K562 (cell line): ENCODE results near the gene COL4A1. TPM values are rescaled to one million over a fixed set of nuclear protein-coding genes. Genes with fewer than 3 reads are reported as not detected.

Experiments
- ATAC-seq: fragments of 200-7000 bp; cut with Tn5 transposase; 3 replicates; pipeline ENCODE4 v1.9.1; 2020; ENCODE audit warnings: moderate library complexity
- BruUV-seq: library from RNA; stranded (reverse); fragments of 400-500 nt; replicated peaks from 2 replicates; lab custom pipeline; 2021; lab: Mats Ljungman, UMichigan
- CTCF ChIA-PET: fragments of 300-600 bp; formaldehyde crosslinking; extraction: SDS; loops from one replicate; lab custom pipeline; 2021; ENCODE audit warnings: low intra/inter-chr PET ratio; lab: Yijun Ruan, JAX
- POLR2A ChIA-PET: fragments of 300-600, 350-650 bp; sonication (Branson Sonifier 250); formaldehyde crosslinking; extraction: SDS; loops from one replicate; lab custom pipeline; 2021; ENCODE audit warnings: antibody characterized with exemption, inconsistent platforms; lab: Yijun Ruan, JAX
- DNase-seq, 4 experiments: peaks; one replicate each; pipeline versions ENCODE4 v3.0.0 to v3.0.0-alpha.2; 2011 to 2018; ENCODE audit warnings: low spot score in 3 of 4, mixed read lengths in 3 of 4; ENCODE audit errors: extremely low read depth in 1 of 4
- FAIRE-seq: peaks from 2 replicates; lab custom pipeline; 2011; peaks lifted over from hg19 to GRCh38; lab: Jason Lieb, UNC
- H2AFZ ChIP-seq: 2 replicates; pipeline ENCODE4 v1.6.0; 2011; ENCODE audit warnings: low read depth, low read length, control low read depth, inconsistent platforms
- H3K27ac ChIP-seq: fragments of 200-600 bp; 3 replicates; pipeline ENCODE4 v1.8.0; 2011; ENCODE audit warnings: low read depth, mild to moderate bottlenecking, control low read depth, inconsistent platforms, low read length, moderate library complexity, mixed read lengths; ENCODE audit errors: extremely low read depth
- H3K27me3 ChIP-seq, 2 experiments: fragments of 300-600 bp in 1 of 2; 2 replicates in 1 of 2; 3 replicates in 1 of 2; pipeline versions ENCODE4 v1.6.0 to v1.8.0; 2011; ENCODE audit warnings: inconsistent platforms in 2 of 2, low read length in 2 of 2, mild to moderate bottlenecking in 1 of 2, mixed read lengths in 1 of 2, moderate library complexity in 1 of 2; ENCODE audit not compliant: control insufficient read depth in 2 of 2, insufficient read depth in 2 of 2
- H3K36me3 ChIP-seq: fragments of 300-600 bp; 3 replicates; pipeline ENCODE4 v1.8.0; 2011; ENCODE audit warnings: mild to moderate bottlenecking, low read length, inconsistent platforms; ENCODE audit not compliant: control insufficient read depth, insufficient read depth
- H3K4me1 ChIP-seq, 2 experiments: fragments of 200-600 bp in 1 of 2; replicated peaks in 1 of 2; 2 replicates in 1 of 2; 3 replicates in 1 of 2; pipeline versions ENCODE4 v1.5.1 to v1.8.0; 2011; ENCODE audit warnings: inconsistent platforms in 2 of 2, low read length in 2 of 2, mild to moderate bottlenecking in 1 of 2, mixed read lengths in 1 of 2, moderate library complexity in 1 of 2; ENCODE audit not compliant: control insufficient read depth in 2 of 2, insufficient read depth in 2 of 2
- H3K4me2 ChIP-seq: 2 replicates; pipeline ENCODE4 v1.6.1; 2011; ENCODE audit warnings: low read length, control low read depth, inconsistent platforms, mixed read lengths; ENCODE audit not compliant: insufficient read depth
- H3K4me3 ChIP-seq: fragments of 200-600 bp; sonication (generic), shearing (Covaris generic); 2 replicates; pipeline ENCODE4 v1.5.1; 2016; ENCODE audit warnings: control low read depth, inconsistent platforms
- H3K79me2 ChIP-seq: fragments of 200-600 bp; 3 replicates; pipeline ENCODE4 v1.8.0; 2011; ENCODE audit warnings: low read length, inconsistent platforms; ENCODE audit not compliant: control insufficient read depth, insufficient read depth
- H3K9ac ChIP-seq, 2 experiments: 2 replicates each; pipeline versions ENCODE4 v1.6.0 to v1.6.1; 2011; ENCODE audit warnings: low read depth in 2 of 2, low read length in 2 of 2, control low read depth in 1 of 2, inconsistent platforms in 1 of 2, mild to moderate bottlenecking in 1 of 2, mixed read lengths in 1 of 2; ENCODE audit not compliant: insufficient read depth in 1 of 2
- H3K9me1 ChIP-seq: one replicate; pipeline ENCODE4 v1.6.0; 2011; ENCODE audit warnings: inconsistent platforms, mild to moderate bottlenecking, low read length, moderate library complexity; ENCODE audit not compliant: control insufficient read depth, insufficient read depth
- H3K9me3 ChIP-seq: replicated peaks from 2 replicates; pipeline ENCODE4 v1.5.1; 2011; ENCODE audit warnings: low read depth, low read length, inconsistent platforms; ENCODE audit not compliant: control insufficient read depth, insufficient read depth
- H4K20me1 ChIP-seq: replicated peaks from 2 replicates; pipeline ENCODE4 v1.6.1; 2011; ENCODE audit warnings: low read length, inconsistent platforms, mixed read lengths; ENCODE audit not compliant: control insufficient read depth, insufficient read depth
- ELF1 ChIP-seq: fragments of 200-800 bp; sonication (Bioruptor generic); IDR thresholded peaks from 2 replicates; pipeline ENCODE4 v1.6.1; 2016; ENCODE audit warnings: missing genetic modification characterization, missing compliant biosample characterization
- ELK1 ChIP-seq: sonication (generic); formaldehyde crosslinking; IDR thresholded peaks from 2 replicates; pipeline ENCODE4 v1.8.1; 2022; ENCODE audit warnings: missing genetic modification reagents
- MAZ ChIP-seq, 2 experiments: fragments of 450-650 bp in 1 of 2; sonication (generic) in 1 of 2; formaldehyde crosslinking; IDR thresholded peaks in 1 of 2; conservative IDR thresholded peaks in 1 of 2; 2 replicates each; pipeline versions ENCODE4 v1.4.0 to v1.5.0; 2020; ENCODE audit warnings: mild to moderate bottlenecking in 1 of 2, missing genetic modification reagents in 1 of 2
- MBD1 ChIP-seq: fragments of 250-450 bp; sonication (Bioruptor Pico); IDR thresholded peaks from 2 replicates; pipeline ENCODE4 v1.8.0; 2022; ENCODE audit warnings: inconsistent platforms
- NR2C2 ChIP-seq, 2 experiments: fragments of 200-800 bp in 1 of 2; sonication (Bioruptor generic) in 1 of 2; sonication (generic) in 1 of 2; formaldehyde crosslinking in 1 of 2; IDR thresholded peaks; 2 replicates each; pipeline versions ENCODE4 v1.6.1 to v1.8.0; 2016 to 2022; ENCODE audit warnings: mild to moderate bottlenecking in 1 of 2, missing compliant biosample characterization in 1 of 2, missing genetic modification characterization in 1 of 2, missing genetic modification reagents in 1 of 2
- PTBP1 ChIP-seq: fragments of 200-400 bp; formaldehyde crosslinking; IDR thresholded peaks from 2 replicates; pipeline ENCODE4 v1.6.1; 2017; ENCODE audit warnings: low read depth, low read length
- ZBTB43 ChIP-seq: sonication (generic); formaldehyde crosslinking; IDR thresholded peaks from 2 replicates; pipeline ENCODE4 v1.8.0; 2023; ENCODE audit warnings: mild to moderate bottlenecking, missing genetic modification reagents
- ZNF197 ChIP-seq: fragments of 200-800 bp; sonication (Bioruptor generic); IDR thresholded peaks from 2 replicates; pipeline ENCODE4 v1.6.1; 2016; ENCODE audit warnings: low read depth, missing genetic modification characterization, missing compliant biosample characterization
- WGBS: fragments of 100-300 bp; shearing (Covaris generic); methylation state at CpG from one replicate; pipeline ENCODE4 v1.1.6; 2016; ENCODE audit warnings: low coverage, mixed read lengths; ENCODE audit not compliant: insufficient coverage; ENCODE audit errors: missing lambda C conversion rate; 5-methylcytosine and 5-hydroxymethylcytosine counted together
- in situ Hi-C: fragments of 300-500 bp; cut with MboI; formaldehyde crosslinking; loops from 4 replicates; pipeline ENCODE4 v1.15.0; 2018; ENCODE audit warnings: inconsistent platforms, mixed read lengths
- intact Hi-C: fragments of 100-400 bp; cut with micrococcal nuclease; formaldehyde crosslinking; loops from 2 replicates; pipeline ENCODE4 v1.14.2; 2022
- polyA plus RNA-seq, 8 experiments: library from polyadenylated mRNA; depleted of rRNA in 4 of 8; stranded (reverse) in 5 of 8; unstranded in 3 of 8; fragments of >200 nt; fragmentation: Nextera tagmentation in 2 of 8; fragmentation: Illumina TruSeq in 1 of 8; extraction: Ambion mirVana in 2 of 8; extraction: Trizol in 1 of 8; gene quantifications; 2 replicates each; pipeline versions ENCODE4 v1.2.1 to v1.2.3, GENCODE V29; 2011 to 2014; ENCODE audit warnings: inconsistent platforms in 1 of 8, missing spikeins in 1 of 8
- total RNA-seq, 7 experiments: library from RNA; depleted of rRNA in 6 of 7; stranded (reverse); fragments of >200 nt in 6 of 7; fragmentation: Illumina TruSeq in 2 of 7; extraction: Trizol in 2 of 7; gene quantifications; 2 replicates each; pipeline versions ENCODE4 v1.2.1 to v1.2.3, GENCODE V29; 2011 to 2021; ENCODE audit warnings: low replicate concordance in 1 of 7
- TF ChIP-seq, protein P1 (sequence below): sonication (generic); formaldehyde crosslinking; IDR thresholded peaks from 2 replicates; pipeline ENCODE4 v1.8.0; 2022; ENCODE audit warnings: mild to moderate bottlenecking, low read depth, missing genetic modification reagents
- TF ChIP-seq, protein P2 (sequence below): conservative IDR thresholded peaks from 2 replicates; pipeline ENCODE4 v1.6.1; 2011; ENCODE audit warnings: low read depth, mild to moderate bottlenecking, low read length; ENCODE audit not compliant: control insufficient read depth

The COL4A1 gene
- total and polyA plus RNA-seq, 9 of the 15 experiments (the other 6 are each of a cell fraction or from before 2014, with no cell fraction given): 0.35 TPM; not detected in 8

- no peaks in the 10 kb centered on the region for H4K20me1 ChIP-seq
- H2AFZ ChIP-seq: no peak overlapping the region
Measured at GRCh38 chr13:110283736-110284517, 23.0 kb downstream of the COL4A1 start.

More at GRCh38 chr13:110283736-110284517, 23.0 kb downstream of the COL4A1 start:
- ChIA-PET POLR2A (interaction anchor here (0.6 kb wide), 1 partner anchor 10 kb away, joined by 3 read pairs; no protein-coding TSS in a partner anchor), CTCF (no interaction called here)
- no peak for ATAC-seq
- Histone ChIP-seq H3K27me3 (peaks cover 0 to 7% of the 10 kb centered on the region in 2 experiments; a peak in 2 of 5 replicates), H3K9ac (no peak overlapping the region), H3K9me1 (no peaks in the 10 kb centered on the region), H3K27ac (no peak overlapping the region), H3K4me1 (no peaks in the 10 kb centered on the region), H3K4me3 (no peak overlapping the region), H3K9me3 (no peaks in the 10 kb centered on the region), H3K79me2 (no peaks in the 10 kb centered on the region), H3K4me2 (no peak overlapping the region), H3K36me3 (no peaks in the 10 kb centered on the region)
- TF ChIP-seq MAZ (CRISPR knock-in tag; conservative IDR thresholded peaks at IDR 0.05 in 1 of 2, IDR thresholded peaks at IDR 0.05 in 1 of 2) (no peak), ZNF197 (CRISPR knock-in tag) (no peak), ELK1 (CRISPR knock-in tag) (no peak), NR2C2 (CRISPR knock-in tag; IDR thresholded peaks at IDR 0.05) (no peak), NR2C2 (tag; IDR thresholded peaks at IDR 0.05) (no peak), MBD1 (CRISPR knock-in tag) (no peak), ZBTB43 (CRISPR knock-in tag) (no peak), PTBP1 (no peak), ELF1 (tag) (no peak)
- TF ChIP-seq, protein P1, sequence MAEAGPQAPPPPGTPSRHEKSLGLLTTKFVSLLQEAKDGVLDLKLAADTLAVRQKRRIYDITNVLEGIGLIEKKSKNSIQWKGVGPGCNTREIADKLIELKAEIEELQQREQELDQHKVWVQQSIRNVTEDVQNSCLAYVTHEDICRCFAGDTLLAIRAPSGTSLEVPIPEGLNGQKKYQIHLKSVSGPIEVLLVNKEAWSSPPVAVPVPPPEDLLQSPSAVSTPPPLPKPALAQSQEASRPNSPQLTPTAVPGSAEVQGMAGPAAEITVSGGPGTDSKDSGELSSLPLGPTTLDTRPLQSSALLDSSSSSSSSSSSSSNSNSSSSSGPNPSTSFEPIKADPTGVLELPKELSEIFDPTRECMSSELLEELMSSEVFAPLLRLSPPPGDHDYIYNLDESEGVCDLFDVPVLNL (CRISPR knock-in tag): no peak
- TF ChIP-seq, protein P2, sequence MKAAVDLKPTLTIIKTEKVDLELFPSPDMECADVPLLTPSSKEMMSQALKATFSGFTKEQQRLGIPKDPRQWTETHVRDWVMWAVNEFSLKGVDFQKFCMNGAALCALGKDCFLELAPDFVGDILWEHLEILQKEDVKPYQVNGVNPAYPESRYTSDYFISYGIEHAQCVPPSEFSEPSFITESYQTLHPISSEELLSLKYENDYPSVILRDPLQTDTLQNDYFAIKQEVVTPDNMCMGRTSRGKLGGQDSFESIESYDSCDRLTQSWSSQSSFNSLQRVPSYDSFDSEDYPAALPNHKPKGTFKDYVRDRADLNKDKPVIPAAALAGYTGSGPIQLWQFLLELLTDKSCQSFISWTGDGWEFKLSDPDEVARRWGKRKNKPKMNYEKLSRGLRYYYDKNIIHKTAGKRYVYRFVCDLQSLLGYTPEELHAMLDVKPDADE: no peak
- intact Hi-C loops: no loop called here
- in situ Hi-C loops: no loop called here
- no TSS peak for BruUV-seq
- FAIRE-seq: no peak
- no peak for DNase-seq
- WGBS: 1% methylated on average over 7 of the region's 7 CpGs
